Stimulated activated CD8-positive, alpha-beta memory T cell treated with anti-CD3 and anti-CD28 coated beads, Interleukin-2, amount 100 ng/mL, for 48 hours (primary cell): ENCODE results near the gene SPRED1.
"Not testable (repeated sequence)": the region's sequence is repeated elsewhere in the genome, so short reads cannot be mapped to it uniquely, and the experiment has no call there.

Experiments
- DNase-seq, 2 donors: peaks; one replicate each; pipeline ENCODE4 v3.0.0-alpha.2; 2020; ENCODE audit warnings: low read depth in 2 of 2

SPRED1 gene

GRCh38 chr15:38231436-38231835 is 21.2 kb upstream of the SPRED1 start:
- no peak for DNase-seq

- not testable (repeated sequence) for DNase-seq
These were observed 15.6 kb upstream of the SPRED1 start for GRCh38 chr15:38237021-38237420.

GRCh38 chr15:38238311-38238710 is 14.3 kb upstream of the SPRED1 start:
- no peak for DNase-seq

- DNase-seq: no peak
These were observed 10.6 kb upstream of the SPRED1 start for GRCh38 chr15:38242055-38242454.

- no peak for DNase-seq
These were observed 9.2 kb upstream of the SPRED1 start for GRCh38 chr15:38243278-38244055.

- no peak for DNase-seq
These were observed 5.3 kb upstream of the SPRED1 start for GRCh38 chr15:38247336-38247735.

GRCh38 chr15:38253351-38253781 is 730 bp downstream of the SPRED1 start:
- no peak for DNase-seq

GRCh38 chr15:38254051-38254883 is 1.6 kb downstream of the SPRED1 start:
- DNase-seq: peak in 1 of 2 donors; percentile 6

- no peak for DNase-seq
These were observed 3.1 kb downstream of the SPRED1 start for GRCh38 chr15:38255690-38256089.

GRCh38 chr15:38257676-38258075 is 5.0 kb downstream of the SPRED1 start:
- DNase-seq: no peak

GRCh38 chr15:38259134-38259533 is 6.5 kb downstream of the SPRED1 start:
- DNase-seq: no peak

- no peak for DNase-seq
These were observed 7.4 kb downstream of the SPRED1 start for GRCh38 chr15:38260077-38260476.

GRCh38 chr15:38263251-38263650 is 10.6 kb downstream of the SPRED1 start:
- no peak for DNase-seq

- DNase-seq: no peak
These were observed 11.4 kb downstream of the SPRED1 start for GRCh38 chr15:38263996-38264395.

- DNase-seq: no peak
These were observed 13.8 kb downstream of the SPRED1 start for GRCh38 chr15:38266247-38266986.

GRCh38 chr15:38267421-38268022 is 14.9 kb downstream of the SPRED1 start:
- no peak for DNase-seq

- DNase-seq: no peak
These were observed 18.5 kb downstream of the SPRED1 start for GRCh38 chr15:38271144-38271543.

GRCh38 chr15:38271895-38272294 is 19.3 kb downstream of the SPRED1 start:
- no peak for DNase-seq

GRCh38 chr15:38272431-38272830 is 19.8 kb downstream of the SPRED1 start:
- DNase-seq: not testable (repeated sequence)

GRCh38 chr15:38274135-38274534 is 21.5 kb downstream of the SPRED1 start:
- no peak for DNase-seq

GRCh38 chr15:38275959-38276358 is 23.3 kb downstream of the SPRED1 start:
- no peak for DNase-seq

- DNase-seq: not testable (repeated sequence)
These were observed 24.6 kb downstream of the SPRED1 start for GRCh38 chr15:38277281-38277680.
